Epidermal melanocyte (primary cell): Measurements from ENCODE around the gene HEATR1.
"Not testable (repeated sequence)": the region's sequence is repeated elsewhere in the genome, so short reads cannot be mapped to it uniquely, and the experiment has no call there.

Experiments
- DNase-seq: peaks from one replicate; pipeline ENCODE4 v3.0.0; 2011; ENCODE audit warnings: low spot score; ENCODE audit not compliant: insufficient read length

The HEATR1 gene

DNA sequence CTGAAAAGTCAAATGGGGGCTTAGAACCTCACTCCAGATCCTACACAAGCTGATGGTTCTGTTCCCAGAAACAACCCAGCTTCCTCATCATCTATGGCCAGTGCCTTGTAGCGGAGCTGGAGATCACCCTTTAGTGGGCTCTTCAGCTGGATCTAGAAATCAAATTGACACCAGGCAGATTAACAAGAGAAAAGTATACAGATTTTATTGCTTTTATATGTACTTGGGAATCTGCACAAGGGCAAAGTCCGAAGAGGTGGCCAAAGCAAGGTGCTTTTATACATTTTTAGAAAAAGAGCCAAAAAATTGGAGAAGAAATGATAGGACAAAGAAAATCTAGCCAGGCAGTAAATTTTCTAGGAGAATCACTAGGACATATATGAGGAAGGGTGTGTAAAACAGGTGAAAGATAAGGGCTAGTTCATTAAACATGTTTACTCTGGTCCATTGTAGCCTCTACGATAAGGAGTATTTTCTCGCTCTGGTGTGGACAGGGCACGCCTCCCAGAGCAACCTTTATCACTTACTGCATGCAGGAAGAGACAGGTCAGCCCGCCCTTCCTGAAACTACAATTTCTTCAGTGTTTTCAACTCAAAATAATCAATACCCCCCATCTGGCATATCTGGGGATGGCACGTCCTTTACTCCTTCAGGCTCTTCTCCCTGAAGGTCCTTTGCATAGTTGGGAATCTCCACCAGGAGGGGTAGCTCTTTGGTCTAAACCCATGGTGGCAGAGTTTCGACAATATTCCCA is 94.5 kb downstream of the HEATR1 start:
- DNase-seq: no peak

DNA sequence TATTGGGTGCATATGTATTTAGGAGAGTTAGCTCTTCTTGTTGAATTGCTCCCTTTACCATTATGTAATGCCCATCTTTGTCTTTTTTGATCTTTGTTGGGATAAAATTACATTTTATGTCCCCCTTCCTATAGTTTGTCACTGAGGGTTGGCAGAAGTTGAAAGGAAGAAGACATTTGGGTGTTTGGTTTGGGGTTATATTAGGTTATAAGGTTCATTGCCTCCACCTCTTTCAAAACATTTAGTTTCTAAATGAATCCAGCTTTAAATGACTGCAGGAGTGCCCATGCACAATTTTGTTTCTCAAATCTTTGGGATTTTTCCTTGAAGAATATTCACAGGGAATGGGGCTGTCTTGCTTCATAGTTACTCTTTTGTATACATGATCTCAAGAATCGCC is 95.1 kb downstream of the HEATR1 start:
- DNase-seq: no peak

DNA sequence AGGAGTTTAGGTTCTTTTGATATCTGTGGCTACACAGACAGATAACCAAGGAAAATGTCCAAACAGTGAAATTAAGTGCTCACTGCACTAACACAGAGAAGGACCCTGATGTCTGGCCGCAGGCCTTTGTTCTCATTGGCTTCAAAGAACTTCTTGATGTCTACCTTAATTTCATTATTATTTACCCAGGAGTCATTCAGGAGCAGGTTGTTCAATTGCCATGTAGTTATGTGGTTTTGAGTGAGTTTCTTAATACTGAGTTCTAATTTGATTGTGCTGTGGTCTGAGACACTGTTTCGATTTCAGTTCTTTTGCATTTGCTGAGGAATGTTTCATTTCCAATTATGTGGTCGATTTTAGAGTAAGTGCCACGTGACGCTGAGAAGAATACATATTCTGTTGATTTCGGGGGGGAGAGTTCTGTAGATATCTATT is 95.7 kb downstream of the HEATR1 start:
- no peak for DNase-seq

DNA sequence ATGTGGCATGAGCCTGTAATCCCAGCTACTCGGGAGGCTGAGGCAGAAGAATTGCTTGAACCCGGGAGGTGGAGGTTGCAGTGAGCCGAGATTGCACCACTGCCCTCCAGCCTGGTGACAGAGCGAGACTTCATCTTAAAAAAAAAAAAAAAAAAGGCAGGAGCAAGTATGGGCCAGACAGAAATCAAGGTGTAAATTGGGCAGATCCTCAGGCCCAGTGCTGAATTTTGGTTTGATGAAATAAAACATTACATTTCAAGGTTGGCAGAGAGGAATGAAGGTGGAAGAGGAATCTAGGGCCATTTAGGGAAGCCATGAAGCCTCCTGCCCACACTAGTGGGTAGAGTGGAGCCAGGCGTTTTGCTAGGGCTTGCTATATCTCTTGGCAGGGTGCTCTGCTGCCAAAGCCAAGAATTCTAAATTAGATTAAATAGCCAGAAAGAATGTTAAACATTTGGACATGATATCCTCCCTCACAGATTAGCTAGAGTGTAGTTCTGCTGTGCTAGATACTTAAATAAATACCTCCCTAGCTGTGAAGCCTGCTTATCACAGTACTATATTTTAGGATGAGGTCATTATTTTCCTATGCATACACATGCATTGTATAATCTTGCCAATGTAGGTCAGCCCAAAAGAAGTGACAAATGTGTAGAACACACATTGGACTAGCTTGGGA is 97.2 kb downstream of the HEATR1 start:
- no peak for DNase-seq

DNA sequence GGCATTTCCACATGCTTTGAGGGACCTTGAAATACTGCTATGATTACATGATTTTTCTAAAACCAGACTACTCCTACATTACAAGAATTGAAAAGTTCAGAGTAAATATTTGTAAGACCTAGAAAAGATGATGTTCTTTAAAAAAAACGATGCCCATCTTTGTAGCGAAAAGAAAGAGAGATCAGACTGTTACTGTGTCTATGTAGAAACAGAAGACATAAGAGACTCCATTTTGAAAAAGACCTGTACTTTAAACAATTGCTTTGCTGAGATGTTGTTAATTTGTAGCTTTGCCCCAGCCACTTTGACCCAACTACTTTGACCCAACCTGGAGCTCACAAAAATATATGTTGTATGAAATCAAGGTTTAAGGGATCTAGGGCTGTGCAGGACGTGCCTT is 100.0 kb downstream of the HEATR1 start:
- not testable (repeated sequence) for DNase-seq

DNA sequence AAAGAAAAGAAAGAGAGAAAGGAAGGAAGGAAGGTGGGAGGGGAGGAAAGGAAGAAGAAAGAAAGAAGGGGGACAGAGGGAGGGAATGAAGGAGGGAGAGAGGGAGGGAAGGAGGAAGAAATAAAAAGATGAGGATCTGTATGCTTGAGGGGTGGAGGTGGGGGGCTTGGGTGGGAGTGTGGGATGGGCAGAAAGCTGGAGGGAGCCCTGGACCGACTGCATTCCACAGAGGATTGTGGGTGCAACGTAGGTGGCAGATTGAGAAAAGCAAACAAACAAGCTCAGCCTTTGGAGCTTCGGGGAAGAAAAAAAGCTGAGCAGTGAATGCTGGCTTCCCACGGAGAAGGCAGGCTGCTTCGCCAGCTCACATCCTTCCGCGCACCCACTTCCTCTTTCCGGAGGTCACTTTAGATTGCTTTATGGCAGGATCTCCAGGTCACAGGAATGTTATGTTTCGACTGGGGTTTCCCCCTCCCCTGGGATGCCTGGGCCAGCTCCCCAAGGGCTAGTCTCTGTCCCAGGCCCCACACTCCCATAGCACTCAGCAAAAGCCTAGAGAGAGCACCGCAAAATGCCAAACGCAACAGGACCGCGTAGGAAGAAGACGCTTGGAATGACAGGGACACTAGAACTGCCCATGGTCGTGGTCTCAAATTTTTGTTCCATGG is 101.2 kb downstream of the HEATR1 start:
- peak; percentile 61 for DNase-seq

DNA sequence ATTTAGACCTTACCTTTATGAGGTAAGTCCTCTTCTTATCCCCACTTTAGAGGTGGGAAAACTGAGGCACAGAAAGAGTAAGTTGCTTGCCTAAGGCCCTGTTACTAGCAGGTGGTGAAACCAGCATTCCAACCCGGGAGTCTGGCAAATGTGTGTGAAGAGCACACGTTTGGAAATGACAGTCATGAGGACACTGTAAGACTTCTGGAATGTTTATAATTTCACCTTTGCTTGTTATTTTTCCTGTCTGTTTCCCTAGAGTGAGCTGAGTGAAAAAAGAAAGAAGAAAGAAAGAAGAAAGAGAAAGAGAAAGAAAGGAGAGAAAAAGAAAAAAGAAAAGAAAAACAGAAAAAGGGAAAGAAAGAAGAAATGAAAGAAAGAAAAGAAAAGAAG is 101.7 kb downstream of the HEATR1 start:
- no peak for DNase-seq

DNA sequence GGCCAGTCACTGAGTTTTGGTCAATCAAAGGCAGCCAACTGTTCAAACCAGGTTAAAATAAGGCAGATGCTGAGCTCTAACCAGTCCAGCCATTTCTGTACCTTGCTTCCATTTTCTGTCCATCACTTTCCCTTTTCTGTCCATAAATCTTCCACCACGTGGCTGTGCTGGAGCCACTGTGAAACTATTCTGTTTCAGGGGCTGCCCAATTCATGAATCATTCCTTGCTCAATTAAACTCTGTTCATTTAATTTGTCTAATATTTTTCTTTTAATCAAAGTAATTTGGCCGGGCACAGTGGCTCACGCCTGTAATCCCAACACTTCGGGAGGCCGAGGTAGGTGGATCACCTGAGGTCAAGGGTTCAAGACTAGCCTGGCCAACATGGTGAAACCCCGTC is 103.2 kb downstream of the HEATR1 start:
- no peak for DNase-seq
